HG03354 (cell line): Measurements from ENCODE around the gene PHPT1.
"Not testable (repeated sequence)": the region's sequence is repeated elsewhere in the genome, so short reads cannot be mapped to it uniquely, and the experiment has no call there.

Source experiments
- ATAC-seq: cut with Tn5 transposase; IDR thresholded peaks from one replicate; pipeline ENCODE4 v1.9.1; 2021; ENCODE audit warnings: mild to moderate bottlenecking; ENCODE audit not compliant: unreplicated experiment, poor library complexity, severe bottlenecking

Gene PHPT1

GRCh38 chr9:136835932-136836904 is 13.0 kb upstream of the PHPT1 start:
- no peak for ATAC-seq

- no peak for ATAC-seq
Measured at GRCh38 chr9:136837146-136837855, 11.9 kb upstream of the PHPT1 start.

GRCh38 chr9:136837856-136838277 is 11.3 kb upstream of the PHPT1 start:
- not testable (repeated sequence) for ATAC-seq

- no peak for ATAC-seq
Measured at GRCh38 chr9:136838314-136839228, 10.6 kb upstream of the PHPT1 start.

GRCh38 chr9:136839229-136840139 is 9.7 kb upstream of the PHPT1 start:
- no peak for ATAC-seq

GRCh38 chr9:136840140-136840876 is 8.9 kb upstream of the PHPT1 start:
- ATAC-seq, result no peak

- no peak for ATAC-seq
Measured at GRCh38 chr9:136840877-136841645, 8.1 kb upstream of the PHPT1 start.

- not testable (repeated sequence) for ATAC-seq
Measured at GRCh38 chr9:136841646-136842379, 7.4 kb upstream of the PHPT1 start.

- peak; percentile 77 for ATAC-seq
Measured at GRCh38 chr9:136842380-136842948, 6.7 kb upstream of the PHPT1 start, which contains the start of gene AJM1. Gene AJM1 (plus strand): TSS chr9:136842478. CDS start chr9:136844415, 1,937 bp downstream.

- ATAC-seq, result not testable (repeated sequence)
Measured at GRCh38 chr9:136843159-136843800, 5.9 kb upstream of the PHPT1 start.

- not testable (repeated sequence) for ATAC-seq
Measured at GRCh38 chr9:136843801-136844740, 5.1 kb upstream of the PHPT1 start.

- no peak for ATAC-seq
Measured at GRCh38 chr9:136844761-136845464, 4.3 kb upstream of the PHPT1 start.

- ATAC-seq, result no peak
Measured at GRCh38 chr9:136845465-136846260, 3.5 kb upstream of the PHPT1 start.
